Measurements from ENCODE around the gene UBAC2.
"Not testable (repeated sequence)": the region's sequence is repeated elsewhere in the genome, so short reads cannot be mapped to it uniquely, and the experiment has no call there.

DNA sequence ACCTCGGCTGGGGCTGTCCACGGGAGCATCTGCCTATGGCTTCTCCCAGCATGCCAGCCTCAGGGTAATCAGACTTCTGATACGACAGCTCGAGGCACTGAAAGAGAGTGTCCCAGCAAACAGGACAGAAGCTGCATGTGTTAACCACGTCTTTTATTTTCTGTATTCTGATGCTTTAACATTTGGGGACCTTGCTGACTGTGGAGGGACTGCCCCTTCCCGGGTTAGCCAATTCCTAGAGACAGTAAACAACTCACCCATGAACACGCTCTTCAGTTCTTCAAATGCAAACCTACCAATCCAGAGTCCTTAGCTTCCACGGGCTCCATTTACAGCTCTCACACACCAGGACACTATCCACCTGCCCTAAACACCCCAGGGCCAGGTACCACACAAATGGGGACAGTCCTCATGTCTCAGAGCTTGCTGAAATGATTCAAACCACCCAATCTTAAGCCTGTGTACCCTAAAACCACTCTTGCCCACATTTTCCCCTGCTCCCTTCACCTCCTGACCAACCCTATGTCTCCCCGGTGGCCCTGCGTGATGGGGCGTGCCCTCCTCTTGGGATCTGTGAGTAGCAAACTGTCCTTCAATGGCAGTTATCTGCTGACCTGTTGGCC is 208.9 kb downstream of the UBAC2 start:
- TF ChIP-seq, protein P1, sequence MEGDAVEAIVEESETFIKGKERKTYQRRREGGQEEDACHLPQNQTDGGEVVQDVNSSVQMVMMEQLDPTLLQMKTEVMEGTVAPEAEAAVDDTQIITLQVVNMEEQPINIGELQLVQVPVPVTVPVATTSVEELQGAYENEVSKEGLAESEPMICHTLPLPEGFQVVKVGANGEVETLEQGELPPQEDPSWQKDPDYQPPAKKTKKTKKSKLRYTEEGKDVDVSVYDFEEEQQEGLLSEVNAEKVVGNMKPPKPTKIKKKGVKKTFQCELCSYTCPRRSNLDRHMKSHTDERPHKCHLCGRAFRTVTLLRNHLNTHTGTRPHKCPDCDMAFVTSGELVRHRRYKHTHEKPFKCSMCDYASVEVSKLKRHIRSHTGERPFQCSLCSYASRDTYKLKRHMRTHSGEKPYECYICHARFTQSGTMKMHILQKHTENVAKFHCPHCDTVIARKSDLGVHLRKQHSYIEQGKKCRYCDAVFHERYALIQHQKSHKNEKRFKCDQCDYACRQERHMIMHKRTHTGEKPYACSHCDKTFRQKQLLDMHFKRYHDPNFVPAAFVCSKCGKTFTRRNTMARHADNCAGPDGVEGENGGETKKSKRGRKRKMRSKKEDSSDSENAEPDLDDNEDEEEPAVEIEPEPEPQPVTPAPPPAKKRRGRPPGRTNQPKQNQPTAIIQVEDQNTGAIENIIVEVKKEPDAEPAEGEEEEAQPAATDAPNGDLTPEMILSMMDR (IDR thresholded peaks at IDR 0.05) = not testable (repeated sequence)
- not testable (repeated sequence) for TF ChIP-seq POLR2A (IDR thresholded peaks at IDR 0.05)

All from heart left ventricle (tissue), 13 donors.